Liver (tissue), 3 donors: Measurements from ENCODE around the gene RNF41.

Experiments used
- RAD21 ChIP-seq, 2 donors: IDR thresholded peaks; 2 replicates each; pipeline ENCODE4 v1.6.1; 2016; ENCODE audit warnings: antibody characterized with exemption in 2 of 2, mild to moderate bottlenecking in 2 of 2
- RXRA ChIP-seq, 2 donors: IDR thresholded peaks; 2 replicates each; pipeline ENCODE4 v1.6.1; 2017 to 2018; ENCODE audit warnings: antibody characterized with exemption in 2 of 2, mild to moderate bottlenecking in 1 of 2
- TAF1 ChIP-seq: conservative IDR thresholded peaks from 2 replicates; pipeline ENCODE4 v1.6.1; 2016; ENCODE audit warnings: antibody characterized with exemption, mild to moderate bottlenecking
- TF ChIP-seq, protein P1 (sequence below): fragments of 150-350 bp; IDR thresholded peaks from 2 replicates; pipeline ENCODE4 v1.5.1; 2017; ENCODE audit warnings: improper control_type of control experiment, low read depth, low read length; ENCODE audit not compliant: missing input control
- TF ChIP-seq, protein P2 (sequence below): IDR thresholded peaks from 2 replicates; pipeline ENCODE4 v1.6.1; 2016; ENCODE audit warnings: antibody characterized with exemption, mild to moderate bottlenecking
- TF ChIP-seq, protein P3 (sequence below): IDR thresholded peaks from 2 replicates; pipeline ENCODE4 v1.6.1; 2016; ENCODE audit warnings: antibody characterized with exemption
- donor health status: healthy.
- donor health status: healthy.

DNA sequence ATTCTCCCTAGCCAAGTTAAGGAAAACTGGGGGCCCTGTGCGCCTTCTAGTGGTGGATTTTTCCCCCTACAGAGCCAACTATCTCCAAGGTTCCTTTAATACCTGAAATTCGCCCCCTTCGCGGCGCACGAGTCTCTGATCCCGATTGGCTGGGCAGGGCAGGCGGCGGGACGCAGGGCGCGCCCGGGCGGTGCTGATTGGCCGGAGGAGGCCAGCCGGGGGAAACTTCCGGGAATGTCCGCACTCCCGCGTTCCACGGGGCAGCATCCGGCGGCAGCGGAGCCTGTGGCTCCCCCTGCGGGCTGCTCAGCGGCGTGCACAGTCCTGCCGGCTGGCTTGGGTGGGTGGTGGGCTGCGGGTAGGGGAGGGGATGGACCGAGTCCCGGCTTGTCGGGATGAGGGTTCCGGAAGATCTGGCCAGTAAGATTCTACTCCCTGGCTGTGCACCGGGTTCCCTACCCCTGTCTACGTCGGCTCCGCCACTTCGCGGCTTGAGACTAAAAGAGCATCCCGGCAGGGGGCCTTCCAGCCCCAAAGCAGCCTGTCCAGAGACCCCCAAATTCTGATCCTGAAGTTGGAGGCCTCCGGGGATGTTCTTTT is 2.5 kb upstream of the RNF41 start, which contains the start of gene NABP2:
- TF ChIP-seq, protein P1, sequence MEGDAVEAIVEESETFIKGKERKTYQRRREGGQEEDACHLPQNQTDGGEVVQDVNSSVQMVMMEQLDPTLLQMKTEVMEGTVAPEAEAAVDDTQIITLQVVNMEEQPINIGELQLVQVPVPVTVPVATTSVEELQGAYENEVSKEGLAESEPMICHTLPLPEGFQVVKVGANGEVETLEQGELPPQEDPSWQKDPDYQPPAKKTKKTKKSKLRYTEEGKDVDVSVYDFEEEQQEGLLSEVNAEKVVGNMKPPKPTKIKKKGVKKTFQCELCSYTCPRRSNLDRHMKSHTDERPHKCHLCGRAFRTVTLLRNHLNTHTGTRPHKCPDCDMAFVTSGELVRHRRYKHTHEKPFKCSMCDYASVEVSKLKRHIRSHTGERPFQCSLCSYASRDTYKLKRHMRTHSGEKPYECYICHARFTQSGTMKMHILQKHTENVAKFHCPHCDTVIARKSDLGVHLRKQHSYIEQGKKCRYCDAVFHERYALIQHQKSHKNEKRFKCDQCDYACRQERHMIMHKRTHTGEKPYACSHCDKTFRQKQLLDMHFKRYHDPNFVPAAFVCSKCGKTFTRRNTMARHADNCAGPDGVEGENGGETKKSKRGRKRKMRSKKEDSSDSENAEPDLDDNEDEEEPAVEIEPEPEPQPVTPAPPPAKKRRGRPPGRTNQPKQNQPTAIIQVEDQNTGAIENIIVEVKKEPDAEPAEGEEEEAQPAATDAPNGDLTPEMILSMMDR, result peak; percentile 57
- TF ChIP-seq TAF1, result no peak
- peak; percentile 16 to 33 for TF ChIP-seq RXRA (IDR thresholded peaks at IDR 0.05)
- peak; percentile 72 to 79 for TF ChIP-seq RAD21 (IDR thresholded peaks at IDR 0.05)
- TF ChIP-seq, protein P2, sequence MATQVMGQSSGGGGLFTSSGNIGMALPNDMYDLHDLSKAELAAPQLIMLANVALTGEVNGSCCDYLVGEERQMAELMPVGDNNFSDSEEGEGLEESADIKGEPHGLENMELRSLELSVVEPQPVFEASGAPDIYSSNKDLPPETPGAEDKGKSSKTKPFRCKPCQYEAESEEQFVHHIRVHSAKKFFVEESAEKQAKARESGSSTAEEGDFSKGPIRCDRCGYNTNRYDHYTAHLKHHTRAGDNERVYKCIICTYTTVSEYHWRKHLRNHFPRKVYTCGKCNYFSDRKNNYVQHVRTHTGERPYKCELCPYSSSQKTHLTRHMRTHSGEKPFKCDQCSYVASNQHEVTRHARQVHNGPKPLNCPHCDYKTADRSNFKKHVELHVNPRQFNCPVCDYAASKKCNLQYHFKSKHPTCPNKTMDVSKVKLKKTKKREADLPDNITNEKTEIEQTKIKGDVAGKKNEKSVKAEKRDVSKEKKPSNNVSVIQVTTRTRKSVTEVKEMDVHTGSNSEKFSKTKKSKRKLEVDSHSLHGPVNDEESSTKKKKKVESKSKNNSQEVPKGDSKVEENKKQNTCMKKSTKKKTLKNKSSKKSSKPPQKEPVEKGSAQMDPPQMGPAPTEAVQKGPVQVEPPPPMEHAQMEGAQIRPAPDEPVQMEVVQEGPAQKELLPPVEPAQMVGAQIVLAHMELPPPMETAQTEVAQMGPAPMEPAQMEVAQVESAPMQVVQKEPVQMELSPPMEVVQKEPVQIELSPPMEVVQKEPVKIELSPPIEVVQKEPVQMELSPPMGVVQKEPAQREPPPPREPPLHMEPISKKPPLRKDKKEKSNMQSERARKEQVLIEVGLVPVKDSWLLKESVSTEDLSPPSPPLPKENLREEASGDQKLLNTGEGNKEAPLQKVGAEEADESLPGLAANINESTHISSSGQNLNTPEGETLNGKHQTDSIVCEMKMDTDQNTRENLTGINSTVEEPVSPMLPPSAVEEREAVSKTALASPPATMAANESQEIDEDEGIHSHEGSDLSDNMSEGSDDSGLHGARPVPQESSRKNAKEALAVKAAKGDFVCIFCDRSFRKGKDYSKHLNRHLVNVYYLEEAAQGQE, result no peak
- TF ChIP-seq, protein P3, sequence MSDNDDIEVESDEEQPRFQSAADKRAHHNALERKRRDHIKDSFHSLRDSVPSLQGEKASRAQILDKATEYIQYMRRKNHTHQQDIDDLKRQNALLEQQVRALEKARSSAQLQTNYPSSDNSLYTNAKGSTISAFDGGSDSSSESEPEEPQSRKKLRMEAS, result peak; percentile 42
